Tibial nerve (tissue), 4 donors: Measurements from ENCODE around the gene FLRT2. TPM values are rescaled to one million over a fixed set of nuclear protein-coding genes. Genes with fewer than 3 reads are reported as not detected.

ENCODE experiments used
- DNase-seq, 2 donors: peaks; one replicate each; pipeline ENCODE4 v3.0.0-alpha.2; 2019; ENCODE audit warnings: low spot score in 2 of 2
- H3K27ac ChIP-seq, 4 donors: fragments of 200-600 bp; sonication (generic) in 3 of 4; one replicate each; pipeline ENCODE4 v1.5.1; 2017 to 2019; ENCODE audit warnings: mild to moderate bottlenecking in 1 of 4
- H3K27me3 ChIP-seq, 2 donors: fragments of 200-600 bp; sonication (generic) in 1 of 2; one replicate each; pipeline versions ENCODE4 v1.5.1 to v1.6.0; 2017 to 2019
- H3K36me3 ChIP-seq, 3 donors: fragments of 200-600 bp; sonication (generic); one replicate each; pipeline ENCODE4 v1.5.1; 2018 to 2019
- H3K4me1 ChIP-seq, 4 donors: fragments of 200-600 bp; sonication (generic) in 3 of 4; one replicate each; pipeline ENCODE4 v1.5.1; 2017 to 2019
- H3K4me3 ChIP-seq, 4 donors: fragments of 200-600 bp; sonication (generic) in 3 of 4; one replicate each; pipeline ENCODE4 v1.5.1; 2017 to 2019; ENCODE audit warnings: mild to moderate bottlenecking in 1 of 4, moderate library complexity in 1 of 4
- H3K9me3 ChIP-seq, 4 donors: fragments of 200-600 bp; sonication (generic) in 3 of 4; one replicate each; pipeline ENCODE4 v1.5.1; 2017 to 2019
- EP300 ChIP-seq, 2 donors: sonication (generic); formaldehyde crosslinking; IDR thresholded peaks; one replicate each; pipeline ENCODE4 v1.6.1; 2017; ENCODE audit warnings: antibody characterized with exemption in 2 of 2, mild to moderate bottlenecking in 1 of 2
- POLR2A ChIP-seq, 2 donors: fragments of 450-650 bp; IDR thresholded peaks; one replicate each; pipeline ENCODE4 v1.6.1; 2017; ENCODE audit warnings: antibody characterized with exemption in 2 of 2, mild to moderate bottlenecking in 2 of 2, moderate library complexity in 2 of 2
- WGBS, 2 donors: methylation state at CpG; one replicate each; pipeline ENCODE4 v1.1.5; 2018; 5-methylcytosine and 5-hydroxymethylcytosine counted together
- total RNA-seq, 4 donors: library from RNA; depleted of rRNA; stranded (reverse); fragments of >200 nt; gene quantifications; one replicate each; pipeline ENCODE4 v1.1.0, GENCODE V29; 2016
- TF ChIP-seq, protein P1 (sequence below), 5 experiments: fragments of 200-600 bp in 3 of 5; fragments of 450-650 bp in 2 of 5; sonication (generic) in 3 of 5; IDR thresholded peaks; one replicate each; pipeline ENCODE4 v1.5.1; 2016 to 2019; ENCODE audit warnings: antibody characterized with exemption in 5 of 5, mild to moderate bottlenecking in 3 of 5, moderate library complexity in 2 of 5

FLRT2 gene
- total RNA-seq, 4 donors from 2014 or later, result 26.4 to 109 (median 71.6) TPM

GRCh38 chr14:85579942-85580341 lies 50.0 kb downstream of the FLRT2 start:
- DNase-seq, result no peak
- Histone ChIP-seq H3K4me3 (no peak overlapping the region), H3K27ac (no peak overlapping the region), H3K36me3 (no peaks in the 10 kb centered on the region), H3K9me3 (no peaks in the 10 kb centered on the region), H3K27me3 (no peaks in the 10 kb centered on the region), H3K4me1 (peaks cover 0 to 69% (median 0%) of the 10 kb centered on the region in 4 donors)
- TF ChIP-seq, protein P1, sequence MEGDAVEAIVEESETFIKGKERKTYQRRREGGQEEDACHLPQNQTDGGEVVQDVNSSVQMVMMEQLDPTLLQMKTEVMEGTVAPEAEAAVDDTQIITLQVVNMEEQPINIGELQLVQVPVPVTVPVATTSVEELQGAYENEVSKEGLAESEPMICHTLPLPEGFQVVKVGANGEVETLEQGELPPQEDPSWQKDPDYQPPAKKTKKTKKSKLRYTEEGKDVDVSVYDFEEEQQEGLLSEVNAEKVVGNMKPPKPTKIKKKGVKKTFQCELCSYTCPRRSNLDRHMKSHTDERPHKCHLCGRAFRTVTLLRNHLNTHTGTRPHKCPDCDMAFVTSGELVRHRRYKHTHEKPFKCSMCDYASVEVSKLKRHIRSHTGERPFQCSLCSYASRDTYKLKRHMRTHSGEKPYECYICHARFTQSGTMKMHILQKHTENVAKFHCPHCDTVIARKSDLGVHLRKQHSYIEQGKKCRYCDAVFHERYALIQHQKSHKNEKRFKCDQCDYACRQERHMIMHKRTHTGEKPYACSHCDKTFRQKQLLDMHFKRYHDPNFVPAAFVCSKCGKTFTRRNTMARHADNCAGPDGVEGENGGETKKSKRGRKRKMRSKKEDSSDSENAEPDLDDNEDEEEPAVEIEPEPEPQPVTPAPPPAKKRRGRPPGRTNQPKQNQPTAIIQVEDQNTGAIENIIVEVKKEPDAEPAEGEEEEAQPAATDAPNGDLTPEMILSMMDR (IDR thresholded peaks at IDR 0.05), result no peak

DNA sequence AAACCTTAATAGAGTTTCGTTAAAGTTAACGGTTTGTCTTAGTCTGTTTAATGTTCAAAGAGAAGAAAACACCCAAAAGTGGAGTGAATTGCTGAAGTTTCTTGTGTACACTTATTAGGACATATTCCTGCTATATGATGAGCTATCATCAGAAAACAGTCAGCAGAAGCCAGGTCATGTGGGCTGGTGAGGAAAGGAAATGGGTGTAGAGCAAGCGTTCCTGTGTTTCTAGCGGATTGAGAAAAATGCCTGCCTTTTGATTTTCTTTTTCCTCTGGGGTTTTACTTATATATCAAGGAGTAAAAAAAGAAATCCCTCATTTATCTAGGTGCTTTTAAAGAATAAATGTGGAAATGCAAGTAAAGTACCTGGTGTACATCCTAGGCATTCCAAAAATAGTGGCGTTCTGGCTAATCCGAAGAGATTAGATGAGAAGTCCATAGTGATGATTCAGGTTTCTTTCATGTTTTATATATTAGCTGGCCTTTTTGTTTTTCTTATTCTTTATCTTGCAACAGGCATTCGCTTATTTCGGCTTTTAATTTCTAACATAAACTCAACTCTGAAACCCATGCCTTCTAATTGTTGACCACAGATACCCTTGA lies 50.7 kb downstream of the FLRT2 start:
- 84 to 86% methylated on average over 8 of the region's 8 CpGs for WGBS, 2 donors
- no peaks in the 10 kb centered on the region for H3K36me3 ChIP-seq

GRCh38 chr14:85581691-85582090 lies 51.7 kb downstream of the FLRT2 start:
- TF ChIP-seq POLR2A (IDR thresholded peaks at IDR 0.05) (no peak), EP300 (IDR thresholded peaks at IDR 0.05) (no peak)
- TF ChIP-seq, protein P1 (IDR thresholded peaks at IDR 0.05), result no peak
- H3K4me1 ChIP-seq, result peaks cover 0 to 57% (median 0%) of the 10 kb centered on the region in 4 donors
- no peak overlapping the region for H3K27ac ChIP-seq
- H3K4me3 ChIP-seq, result no peak overlapping the region
- 68 to 69% methylated on average over 1 of the region's 1 CpG for WGBS, 2 donors
- H3K27me3 ChIP-seq, result no peaks in the 10 kb centered on the region
- no peaks in the 10 kb centered on the region for H3K36me3 ChIP-seq
- H3K9me3 ChIP-seq, result no peaks in the 10 kb centered on the region
- no peak for DNase-seq

More for the DNA sequence above, 50.7 kb downstream of the FLRT2 start:
- TF ChIP-seq EP300 (IDR thresholded peaks at IDR 0.05), result no peak
- TF ChIP-seq POLR2A (IDR thresholded peaks at IDR 0.05), result no peak
- TF ChIP-seq, protein P1 (IDR thresholded peaks at IDR 0.05), result no peak
- Histone ChIP-seq H3K9me3 (no peaks in the 10 kb centered on the region), H3K27me3 (no peaks in the 10 kb centered on the region), H3K4me1 (peaks cover 0 to 62% (median 0%) of the 10 kb centered on the region in 4 donors), H3K4me3 (no peak overlapping the region), H3K27ac (peak overlapping the region in 1 of 4 donors; percentile 26)
- no peak for DNase-seq

- Histone ChIP-seq H3K4me3 (no peak overlapping the region), H3K27me3 (no peaks in the 10 kb centered on the region), H3K36me3 (no peaks in the 10 kb centered on the region), H3K9me3 (no peaks in the 10 kb centered on the region), H3K27ac (peak overlapping the region in 1 of 4 donors; percentile 29), H3K4me1 (peaks cover 0 to 47% (median 0%) of the 10 kb centered on the region in 4 donors)
- 56 to 67% methylated on average over 5 of the region's 5 CpGs for WGBS, 2 donors
- TF ChIP-seq, protein P1 (IDR thresholded peaks at IDR 0.05), result no peak
- TF ChIP-seq EP300 (IDR thresholded peaks at IDR 0.05) (peak in 1 of 2 donors; percentile 16), POLR2A (IDR thresholded peaks at IDR 0.05) (no peak)
- DNase-seq, result no peak
These were observed 53.4 kb downstream of the FLRT2 start for GRCh38 chr14:85583380-85583779.

DNA sequence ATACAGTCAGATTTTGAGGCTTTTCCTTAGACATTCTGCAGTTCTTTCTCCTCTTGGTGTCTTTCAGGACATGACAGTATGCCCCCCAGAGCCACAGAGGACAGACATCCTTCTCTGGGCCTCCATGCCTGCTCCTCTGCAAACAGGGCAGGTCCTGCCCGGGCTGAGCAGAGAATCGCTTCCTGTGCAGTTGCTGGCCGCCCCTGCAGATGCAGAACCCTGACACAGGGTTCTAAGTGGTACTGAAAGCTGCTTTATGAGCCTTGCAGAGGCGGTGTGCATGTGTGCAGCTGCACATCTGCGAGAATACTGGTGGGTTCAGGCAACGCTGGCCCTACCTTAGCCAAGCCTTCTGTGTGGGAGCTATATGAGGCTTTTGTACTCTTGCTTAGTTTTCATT lies 54.5 kb downstream of the FLRT2 start:
- no peak for DNase-seq
- WGBS, 2 donors, result 51 to 66% methylated on average over 5 to 6 of the region's 6 CpGs
- Histone ChIP-seq H3K4me3 (no peak overlapping the region), H3K27ac (peak overlapping the region in 1 of 4 donors; percentile 5), H3K4me1 (peaks cover 0 to 36% (median 0%) of the 10 kb centered on the region in 4 donors), H3K36me3 (no peaks in the 10 kb centered on the region), H3K27me3 (no peaks in the 10 kb centered on the region), H3K9me3 (no peaks in the 10 kb centered on the region)
- TF ChIP-seq POLR2A (IDR thresholded peaks at IDR 0.05) (no peak), EP300 (IDR thresholded peaks at IDR 0.05) (no peak)
- TF ChIP-seq, protein P1 (IDR thresholded peaks at IDR 0.05), result no peak
